Stimulated activated CD4-positive, alpha-beta T cell treated with anti-CD3 and anti-CD28 coated beads, Interleukin-1b, Interleukin-23, amount 100 ng/mL, for 1 hour (primary cell): ENCODE results near the gene DDI1.

Experiments
- DNase-seq, 2 donors: peaks; one replicate each; pipeline ENCODE4 v3.0.0-alpha.2; 2020; ENCODE audit warnings: low read depth in 2 of 2

Gene DDI1

GRCh38 chr11:104078245-104078644 is 41.8 kb downstream of the DDI1 start:
- DNase-seq, result no peak

GRCh38 chr11:104078995-104079394 is 42.6 kb downstream of the DDI1 start:
- no peak for DNase-seq

GRCh38 chr11:104086621-104087020 is 50.2 kb downstream of the DDI1 start:
- DNase-seq, result no peak
